ENCODE measurements around the gene GDF10. TPM values are rescaled to one million over a fixed set of nuclear protein-coding genes. Genes with fewer than 3 reads are reported as not detected.

The GDF10 gene
- total RNA-seq, 4 donors from 2014 or later = 0.29 to 12.6 (median 0.57) TPM

DNA sequence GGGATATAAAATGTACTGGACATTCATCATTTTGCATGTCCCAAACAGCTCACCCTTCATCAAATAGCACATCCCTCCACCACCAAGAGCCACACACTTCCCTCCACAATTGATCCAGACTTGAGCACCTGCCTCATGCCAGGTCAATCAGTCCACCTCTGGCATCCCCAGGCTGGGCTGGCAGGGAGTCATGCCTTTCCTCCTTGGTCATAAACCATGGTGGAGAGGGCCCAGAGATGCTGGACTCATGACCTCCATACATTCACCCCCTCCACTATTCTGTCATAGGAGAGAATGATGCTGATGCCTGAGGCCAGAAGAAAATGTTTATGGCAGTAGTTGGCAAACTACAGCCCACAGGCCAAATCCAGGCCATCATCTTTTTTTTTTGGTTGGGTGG, 16.1 kb upstream of the GDF10 start:
- Histone ChIP-seq H3K36me3 (no peaks in the 10 kb centered on the region), H3K9me3 (no peaks in the 10 kb centered on the region), H3K4me3 (no peak overlapping the region), H3K27ac (no peak overlapping the region), H3K4me1 (peaks cover 0 to 10% (median 0%) of the 10 kb centered on the region in 3 donors), H3K27me3 (peaks cover 0 to 3% (median 0%) of the 10 kb centered on the region in 4 donors)
- intact Hi-C loops (cut with DNase I) = no loop called here
- DNase-seq = no peak
- no peak for TF ChIP-seq POLR2A (IDR thresholded peaks at IDR 0.05)
- TF ChIP-seq, protein P1, sequence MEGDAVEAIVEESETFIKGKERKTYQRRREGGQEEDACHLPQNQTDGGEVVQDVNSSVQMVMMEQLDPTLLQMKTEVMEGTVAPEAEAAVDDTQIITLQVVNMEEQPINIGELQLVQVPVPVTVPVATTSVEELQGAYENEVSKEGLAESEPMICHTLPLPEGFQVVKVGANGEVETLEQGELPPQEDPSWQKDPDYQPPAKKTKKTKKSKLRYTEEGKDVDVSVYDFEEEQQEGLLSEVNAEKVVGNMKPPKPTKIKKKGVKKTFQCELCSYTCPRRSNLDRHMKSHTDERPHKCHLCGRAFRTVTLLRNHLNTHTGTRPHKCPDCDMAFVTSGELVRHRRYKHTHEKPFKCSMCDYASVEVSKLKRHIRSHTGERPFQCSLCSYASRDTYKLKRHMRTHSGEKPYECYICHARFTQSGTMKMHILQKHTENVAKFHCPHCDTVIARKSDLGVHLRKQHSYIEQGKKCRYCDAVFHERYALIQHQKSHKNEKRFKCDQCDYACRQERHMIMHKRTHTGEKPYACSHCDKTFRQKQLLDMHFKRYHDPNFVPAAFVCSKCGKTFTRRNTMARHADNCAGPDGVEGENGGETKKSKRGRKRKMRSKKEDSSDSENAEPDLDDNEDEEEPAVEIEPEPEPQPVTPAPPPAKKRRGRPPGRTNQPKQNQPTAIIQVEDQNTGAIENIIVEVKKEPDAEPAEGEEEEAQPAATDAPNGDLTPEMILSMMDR (IDR thresholded peaks at IDR 0.05) = no peak

DNA sequence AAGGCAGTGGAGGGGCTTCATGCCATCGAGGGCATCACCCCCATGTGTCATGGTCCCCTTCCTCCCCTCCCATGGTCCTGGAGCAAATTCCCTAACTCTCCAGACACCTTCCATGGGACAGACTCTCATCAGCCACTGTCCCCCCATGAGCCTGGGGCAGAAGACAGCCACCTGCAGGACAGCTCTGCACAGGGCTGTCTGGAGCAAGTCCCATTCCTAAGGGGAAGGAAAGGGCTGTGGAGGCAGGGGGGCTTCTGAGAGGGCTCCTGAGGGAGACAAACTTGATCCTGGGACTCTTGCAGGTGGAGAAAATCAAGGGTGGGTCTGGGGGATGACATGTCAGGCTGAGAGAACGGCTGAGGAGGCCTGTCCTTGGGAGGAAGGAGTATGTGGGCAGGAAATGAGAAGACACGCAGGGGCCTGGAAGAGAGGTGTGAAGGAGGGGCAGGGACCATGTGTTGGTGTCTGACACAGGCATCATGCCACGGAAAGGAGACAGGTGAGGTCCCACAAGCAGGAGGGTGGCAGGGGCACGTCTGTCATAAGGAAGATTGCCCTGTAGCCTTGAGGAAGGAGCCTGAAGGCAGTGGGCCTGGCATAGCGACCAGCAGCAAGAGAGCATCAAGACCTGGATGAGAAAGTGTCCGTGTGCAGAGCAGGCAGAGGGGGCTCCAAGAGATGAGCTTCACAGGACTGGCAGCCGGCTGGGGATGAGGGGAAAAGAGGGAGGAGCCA, 14.4 kb upstream of the GDF10 start:
- Histone ChIP-seq H3K27ac (no peak overlapping the region), H3K4me1 (peaks cover 0 to 10% (median 0%) of the 10 kb centered on the region in 3 donors), H3K9me3 (no peaks in the 10 kb centered on the region), H3K27me3 (peaks cover 0 to 8% (median 0%) of the 10 kb centered on the region in 4 donors), H3K36me3 (no peaks in the 10 kb centered on the region), H3K4me3 (no peak overlapping the region)
- TF ChIP-seq, protein P1 (IDR thresholded peaks at IDR 0.05) = no peak
- no peak for TF ChIP-seq POLR2A (IDR thresholded peaks at IDR 0.05)
- DNase-seq = no peak
- intact Hi-C loops (cut with DNase I) = no loop called here
- WGBS, 2 donors = 54 to 81% methylated on average over 7 to 8 of the region's 8 CpGs

GRCh38 chr10:47286116-47286505, 13.9 kb upstream of the GDF10 start:
- no peak for DNase-seq
- no peak for TF ChIP-seq POLR2A (IDR thresholded peaks at IDR 0.05)
- TF ChIP-seq, protein P1 (IDR thresholded peaks at IDR 0.05) = no peak
- Histone ChIP-seq H3K9me3 (no peaks in the 10 kb centered on the region), H3K4me3 (no peak overlapping the region), H3K27me3 (peaks cover 0 to 8% (median 0%) of the 10 kb centered on the region in 4 donors), H3K4me1 (peaks cover 0 to 10% (median 0%) of the 10 kb centered on the region in 3 donors), H3K27ac (no peak overlapping the region), H3K36me3 (no peaks in the 10 kb centered on the region)
- intact Hi-C loops (cut with DNase I) = no loop called here
- 77 to 87% methylated on average over 4 of the region's 4 CpGs for WGBS, 2 donors

DNA sequence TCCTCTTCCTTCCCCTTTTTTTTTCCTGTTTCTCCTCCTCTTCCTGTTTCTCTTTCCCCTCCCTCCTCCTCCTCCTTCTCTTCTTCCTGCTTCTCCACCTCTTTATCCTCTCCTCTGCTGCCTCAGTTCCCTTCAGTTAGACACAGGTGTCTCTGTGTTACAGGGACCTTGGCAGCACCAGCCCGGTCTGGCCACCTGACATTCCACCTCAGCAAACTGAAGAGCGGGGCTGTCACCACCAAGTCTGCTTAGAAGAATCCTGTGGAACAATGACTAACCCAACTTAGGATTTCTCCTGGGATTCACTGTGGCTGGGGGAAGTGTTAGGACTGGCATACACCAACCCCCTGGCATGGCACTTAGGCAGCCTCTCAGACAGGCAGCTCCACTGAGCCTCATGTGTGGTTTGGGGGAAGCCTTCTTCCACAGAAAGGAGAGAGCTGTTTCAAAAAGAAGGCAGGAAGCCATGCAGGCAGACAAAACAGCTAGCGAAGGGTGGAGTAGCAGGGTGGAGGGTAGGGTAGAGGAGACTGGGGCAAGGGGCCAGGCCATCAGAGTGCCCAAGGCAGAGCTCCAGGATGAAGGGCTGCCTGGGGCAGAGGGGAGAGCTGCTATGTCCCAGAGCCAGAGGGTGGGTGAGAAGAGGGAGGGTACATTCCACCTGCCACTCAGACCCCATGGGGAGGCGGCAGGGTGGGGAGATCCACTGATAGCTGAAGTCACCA, 13.2 kb upstream of the GDF10 start:
- Histone ChIP-seq H3K4me3 (no peak overlapping the region), H3K27ac (no peak overlapping the region), H3K9me3 (no peaks in the 10 kb centered on the region), H3K36me3 (no peaks in the 10 kb centered on the region), H3K4me1 (peaks cover 0 to 10% (median 0%) of the 10 kb centered on the region in 3 donors), H3K27me3 (peaks cover 0 to 8% (median 0%) of the 10 kb centered on the region in 4 donors)
- no peak for DNase-seq
- no peak for TF ChIP-seq POLR2A (IDR thresholded peaks at IDR 0.05)
- TF ChIP-seq, protein P1 (IDR thresholded peaks at IDR 0.05) = no peak
- WGBS, 2 donors = 65 to 79% methylated on average over 2 to 4 of the region's 4 CpGs
- intact Hi-C loops (cut with DNase I) = no loop called here

- TF ChIP-seq POLR2A (IDR thresholded peaks at IDR 0.05) = no peak
- TF ChIP-seq, protein P1 (IDR thresholded peaks at IDR 0.05) = no peak
- intact Hi-C loops (cut with DNase I) = no loop called here
- WGBS, 2 donors = 26 to 54% methylated on average over 8 to 9 of the region's 12 CpGs
- Histone ChIP-seq H3K4me1 (peaks cover 0 to 10% (median 0%) of the 10 kb centered on the region in 3 donors), H3K27ac (no peak overlapping the region), H3K9me3 (no peaks in the 10 kb centered on the region), H3K36me3 (no peaks in the 10 kb centered on the region), H3K4me3 (no peak overlapping the region), H3K27me3 (peaks cover 0 to 5% (median 0%) of the 10 kb centered on the region in 4 donors)
- DNase-seq = no peak
These were observed 12.6 kb upstream of the GDF10 start for GRCh38 chr10:47287365-47287802.

All from esophagus squamous epithelium (tissue), 5 donors.